A549 (cell line): ENCODE data around the gene AMFR.

Experiments used
- CEBPB ChIP-seq, 2 experiments: fragments of >200 bp in 1 of 2; sonication (Bioruptor Twin) in 1 of 2; formaldehyde crosslinking in 1 of 2; IDR thresholded peaks; 2 replicates each; pipeline ENCODE4 v1.6.1; 2012 to 2016
- CTCF ChIP-seq: fragments of >200 bp; sonication (Bioruptor Twin); formaldehyde crosslinking; IDR thresholded peaks from 3 replicates; pipeline ENCODE4 v1.5.1; 2016
- EP300 ChIP-seq, 2 experiments: fragments of >200 bp; sonication (Bioruptor Twin); formaldehyde crosslinking; IDR thresholded peaks; 2 replicates in 1 of 2; 3 replicates in 1 of 2; pipeline ENCODE4 v1.6.1; 2016 to 2017
- HDAC2 ChIP-seq: fragments of 200-600 bp; sonication (generic); IDR thresholded peaks from 2 replicates; pipeline ENCODE4 v1.6.1; 2016
- REST ChIP-seq: fragments of 200-600 bp; sonication (generic); IDR thresholded peaks from 2 replicates; pipeline ENCODE4 v1.6.1; 2016; ENCODE audit warnings: antibody characterized with exemption, mild to moderate bottlenecking, moderate library complexity

- no peak for TF ChIP-seq CEBPB (IDR thresholded peaks at IDR 0.05)
- no peak for TF ChIP-seq CTCF
- no peak for TF ChIP-seq HDAC2
- no peak for TF ChIP-seq EP300 (IDR thresholded peaks at IDR 0.05)
- no peak for TF ChIP-seq REST
These were observed 98.0 kb downstream of the AMFR start for GRCh38 chr16:56327071-56327928.
